MM.1S (cell line): ENCODE results near the gene C3orf85.

Experiments used
- CTCF ChIP-seq: fragments of 300-600 bp; sonication (generic); IDR thresholded peaks from 2 replicates; pipeline ENCODE4 v1.5.1; 2016; ENCODE audit warnings: antibody characterized with exemption, low read length, mixed read lengths
- EZH2 ChIP-seq: fragments of 300-600 bp; sonication (generic); optimal IDR thresholded peaks from 2 replicates; pipeline ENCODE3; 2017; ENCODE audit warnings: low read depth, mild to moderate bottlenecking, antibody characterized with exemption, low read length, mixed read lengths
- EZH2phosphoT487 ChIP-seq: fragments of 300-600 bp; sonication (generic); IDR thresholded peaks from 2 replicates; pipeline ENCODE4 v1.6.1; 2018; ENCODE audit warnings: antibody characterized with exemption, low read length

DNA sequence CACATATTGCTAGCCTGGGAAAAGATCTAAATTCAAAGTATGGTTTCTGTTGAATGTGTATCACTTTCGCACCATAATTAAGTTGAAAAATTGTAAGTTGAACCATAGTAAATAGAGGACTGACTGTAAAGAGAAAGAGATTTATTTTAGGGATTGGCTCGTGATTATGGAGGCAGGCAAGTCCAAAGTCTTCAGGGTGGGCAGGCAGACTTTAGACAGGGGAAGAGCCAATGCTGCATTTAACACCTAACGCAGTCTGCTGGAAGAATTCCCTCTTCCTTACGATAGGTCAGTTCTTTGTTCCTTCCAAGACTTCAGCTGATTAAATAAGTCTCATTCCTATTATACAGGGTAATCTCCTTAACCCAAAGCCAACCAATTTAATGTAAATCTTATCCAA, 15.8 kb downstream of the C3orf85 start:
- TF ChIP-seq EZH2phosphoT487 (no peak), CTCF (no peak), EZH2 (no peak)
